Activated naive CD4-positive, alpha-beta T cell treated with anti-CD3 and anti-CD28 coated beads, Interleukin-2, amount 50 U/mL, for 16 hours (primary cell): Measurements from ENCODE around the gene KNDC1.
"Not testable (repeated sequence)": the region's sequence is repeated elsewhere in the genome, so short reads cannot be mapped to it uniquely, and the experiment has no call there.

Experiments used
- DNase-seq: peaks from one replicate; pipeline ENCODE4 v3.0.0-alpha.2; 2020

The KNDC1 gene

GRCh38 chr10:133209117-133209516 is 49.1 kb downstream of the KNDC1 start:
- DNase-seq, result no peak

GRCh38 chr10:133209641-133210040 is 49.6 kb downstream of the KNDC1 start:
- DNase-seq, result no peak

GRCh38 chr10:133210398-133211140 is 50.5 kb downstream of the KNDC1 start:
- no peak for DNase-seq

GRCh38 chr10:133211141-133211830 is 51.3 kb downstream of the KNDC1 start:
- DNase-seq, result no peak

GRCh38 chr10:133211959-133212852 is 52.2 kb downstream of the KNDC1 start:
- no peak for DNase-seq

GRCh38 chr10:133212853-133213494 is 53.0 kb downstream of the KNDC1 start:
- no peak for DNase-seq

GRCh38 chr10:133213641-133214467 is 53.8 kb downstream of the KNDC1 start:
- DNase-seq, result no peak

- DNase-seq, result no peak
Measured at GRCh38 chr10:133214468-133215410, 54.7 kb downstream of the KNDC1 start.

GRCh38 chr10:133215586-133215985 is 55.6 kb downstream of the KNDC1 start:
- no peak for DNase-seq

- DNase-seq, result no peak
Measured at GRCh38 chr10:133216776-133217175, 56.8 kb downstream of the KNDC1 start.

GRCh38 chr10:133217800-133218589 is 58.0 kb downstream of the KNDC1 start:
- DNase-seq, result no peak

- DNase-seq, result no peak
Measured at GRCh38 chr10:133218891-133219290, 58.9 kb downstream of the KNDC1 start.

GRCh38 chr10:133219782-133220181 is 59.8 kb downstream of the KNDC1 start:
- DNase-seq, result no peak

- DNase-seq, result no peak
Measured at GRCh38 chr10:133221331-133221730, 61.3 kb downstream of the KNDC1 start.

- not testable (repeated sequence) for DNase-seq
Measured at GRCh38 chr10:133221756-133222155, 61.7 kb downstream of the KNDC1 start.

GRCh38 chr10:133224076-133224475 is 64.1 kb downstream of the KNDC1 start:
- DNase-seq, result no peak

GRCh38 chr10:133224756-133225372 is 64.8 kb downstream of the KNDC1 start:
- DNase-seq, result no peak

GRCh38 chr10:133225707-133226191 is 65.7 kb downstream of the KNDC1 start:
- DNase-seq, result no peak

GRCh38 chr10:133226251-133226808 is 66.3 kb downstream of the KNDC1 start:
- no peak for DNase-seq
